NCI-H446 treated with DMSO at 0.1 percent for 48 hours (cell line): ENCODE measurements around the gene SCD.
"Not testable (repeated sequence)": the region's sequence is repeated elsewhere in the genome, so short reads cannot be mapped to it uniquely, and the experiment has no call there.

Experiments
- DNase-seq: peaks from one replicate; lab custom pipeline; 2025; lab: John Stamatoyannopoulos, UW

SCD gene

DNA sequence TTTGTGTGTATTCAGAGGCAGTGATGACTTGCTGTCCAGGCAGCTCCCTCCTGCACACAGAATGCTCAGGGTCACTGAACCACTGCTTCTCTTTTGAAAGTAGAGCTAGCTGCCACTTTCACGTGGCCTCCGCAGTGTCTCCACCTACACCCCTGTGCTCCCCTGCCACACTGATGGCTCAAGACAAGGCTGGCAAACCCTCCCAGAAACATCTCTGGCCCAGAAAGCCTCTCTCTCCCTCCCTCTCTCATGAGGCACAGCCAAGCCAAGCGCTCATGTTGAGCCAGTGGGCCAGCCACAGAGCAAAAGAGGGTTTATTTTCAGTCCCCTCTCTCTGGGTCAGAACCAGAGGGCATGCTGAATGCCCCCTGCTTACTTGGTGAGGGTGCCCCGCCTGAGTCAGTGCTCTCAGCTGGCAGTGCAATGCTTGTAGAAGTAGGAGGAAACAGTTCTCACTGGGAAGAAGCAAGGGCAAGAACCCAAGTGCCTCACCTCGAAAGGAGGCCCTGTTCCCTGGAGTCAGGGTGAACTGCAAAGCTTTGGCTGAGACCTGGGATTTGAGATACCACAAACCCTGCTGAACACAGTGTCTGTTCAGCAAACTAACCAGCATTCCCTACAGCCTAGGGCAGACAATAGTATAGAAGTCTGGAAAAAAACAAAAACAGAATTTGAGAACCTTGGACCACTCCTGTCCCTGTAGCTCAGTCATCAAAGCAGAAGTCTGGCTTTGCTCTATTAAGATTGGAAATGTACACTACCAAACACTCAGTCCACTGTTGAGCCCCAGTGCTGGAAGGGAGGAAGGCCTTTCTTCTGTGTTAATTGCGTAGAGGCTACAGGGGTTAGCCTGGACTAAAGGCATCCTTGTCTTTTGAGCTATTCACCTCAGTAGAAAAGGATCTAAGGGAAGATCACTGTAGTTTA, 15.8 kb downstream of the SCD start:
- no peak for DNase-seq

DNA sequence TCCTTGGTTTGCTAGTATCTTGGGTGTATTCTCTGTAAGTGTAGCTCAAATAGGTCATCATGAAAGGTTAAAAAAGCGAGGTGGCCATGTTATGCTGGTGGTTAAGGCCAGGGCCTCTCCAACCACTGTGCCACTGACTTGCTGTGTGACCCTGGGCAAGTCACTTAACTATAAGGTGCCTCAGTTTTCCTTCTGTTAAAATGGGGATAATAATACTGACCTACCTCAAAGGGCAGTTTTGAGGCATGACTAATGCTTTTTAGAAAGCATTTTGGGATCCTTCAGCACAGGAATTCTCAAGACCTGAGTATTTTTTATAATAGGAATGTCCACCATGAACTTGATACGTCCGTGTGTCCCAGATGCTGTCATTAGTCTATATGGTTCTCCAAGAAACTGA, 17.1 kb downstream of the SCD start:
- DNase-seq, result no peak

DNA sequence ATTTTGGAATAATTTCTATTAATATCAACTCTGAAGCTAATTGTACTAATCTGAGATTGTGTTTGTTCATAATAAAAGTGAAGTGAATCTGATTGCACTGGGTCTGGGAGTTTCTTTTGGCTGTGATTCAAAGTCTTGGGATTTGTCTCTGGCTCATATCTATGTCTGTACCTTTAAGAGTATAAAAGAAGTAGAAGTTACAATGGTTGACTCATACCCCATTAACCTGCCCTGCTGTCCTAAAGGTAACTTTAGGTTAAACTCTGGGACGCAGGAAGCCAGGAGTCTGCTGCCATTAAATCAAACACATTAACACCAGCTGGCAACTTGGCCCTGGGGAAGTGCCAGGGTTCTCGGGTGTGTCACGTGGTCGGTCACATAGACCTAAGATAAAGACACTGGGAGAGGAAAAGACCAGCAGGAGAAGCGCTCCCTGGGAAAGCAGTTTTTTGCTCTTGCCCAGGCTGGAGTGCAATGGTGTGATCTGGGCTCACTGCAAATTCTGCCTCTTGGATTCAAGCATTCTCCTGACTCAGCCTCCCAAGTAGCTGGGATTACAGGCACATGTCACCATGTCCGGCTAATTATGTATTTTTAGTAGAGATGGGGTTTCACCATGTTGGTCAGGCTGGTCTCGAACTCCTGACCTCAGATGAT, 17.8 kb downstream of the SCD start:
- peak; percentile 32 for DNase-seq

DNA sequence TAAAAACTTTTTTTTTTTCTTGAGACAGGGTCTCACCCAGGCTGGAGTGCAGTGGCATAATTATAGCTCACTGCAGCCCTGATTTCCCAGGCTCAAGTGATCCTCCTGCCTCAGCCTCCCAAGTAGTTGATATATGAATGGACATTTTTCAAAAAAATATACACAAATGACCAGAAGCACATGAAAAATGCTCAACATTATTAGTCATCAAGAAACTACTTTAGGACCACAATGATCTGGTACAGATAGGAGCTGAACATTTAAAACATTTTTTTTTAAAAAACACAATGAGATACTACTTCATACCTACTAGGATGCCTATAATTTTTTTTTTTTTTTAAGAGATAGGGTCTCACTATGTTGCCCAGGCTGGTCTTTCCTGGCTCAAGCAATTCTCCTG, 21.7 kb downstream of the SCD start:
- DNase-seq, result no peak

DNA sequence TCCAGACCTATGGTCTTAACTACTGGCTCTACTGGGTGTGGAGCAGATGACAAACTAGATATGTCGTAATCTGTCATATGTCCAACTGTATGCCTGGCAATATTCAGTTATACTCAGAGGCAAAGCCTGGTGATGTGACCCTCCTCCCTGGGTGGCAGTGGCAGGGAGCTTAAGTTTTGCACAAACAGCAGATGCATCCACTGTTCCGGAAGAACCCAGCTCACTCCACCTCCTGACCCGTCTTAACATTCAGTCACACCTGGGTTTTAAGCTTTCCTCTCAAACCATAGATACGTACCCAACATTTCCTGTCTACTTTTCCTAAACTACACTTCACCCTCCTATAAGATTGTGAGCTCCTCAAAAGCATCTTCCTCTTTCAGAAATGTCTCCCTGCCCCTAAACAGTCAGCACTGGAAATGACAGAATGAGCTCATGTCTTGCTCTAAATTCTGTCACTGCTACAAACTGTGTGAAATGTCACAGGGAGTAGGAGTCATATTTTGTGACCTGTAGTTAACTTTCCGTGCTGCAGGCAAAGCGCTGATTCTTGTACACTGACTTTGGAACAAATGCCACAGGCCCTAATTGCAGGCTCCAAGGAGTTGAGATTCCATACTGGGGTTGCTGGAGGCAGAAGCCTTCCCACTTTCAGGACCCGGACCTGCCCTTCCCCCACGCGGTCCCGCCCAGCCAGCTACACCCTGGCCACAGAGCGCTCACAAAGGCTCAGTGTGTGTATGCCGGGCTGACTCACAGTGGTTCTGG, 23.9 kb downstream of the SCD start:
- no peak for DNase-seq

DNA sequence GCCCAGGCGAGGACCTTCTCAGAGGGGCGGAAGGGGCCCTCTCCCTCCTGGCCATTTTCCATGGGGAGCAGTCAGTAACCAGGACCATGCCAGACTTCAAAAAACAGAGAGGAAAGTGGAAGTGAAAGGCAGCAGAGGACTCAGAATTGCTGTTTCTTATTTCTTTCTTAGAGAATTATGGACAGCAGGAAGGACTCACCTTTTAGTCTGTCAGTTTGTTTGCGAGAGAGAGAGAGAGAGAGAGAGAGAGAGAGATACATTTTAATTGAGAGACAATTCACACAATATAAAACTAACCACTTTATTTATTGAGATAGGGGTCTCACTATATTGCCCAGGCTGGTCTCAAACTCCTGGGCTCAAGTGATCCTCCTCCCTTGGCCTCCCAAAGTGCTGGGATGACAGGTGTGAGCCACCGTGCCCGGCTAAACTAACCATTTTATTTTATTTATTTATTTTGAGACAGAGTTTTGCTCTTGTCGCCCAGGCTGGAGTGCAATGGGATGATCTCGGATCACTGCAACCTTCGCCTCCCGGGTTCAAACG, 24.5 kb downstream of the SCD start:
- DNase-seq, result no peak

DNA sequence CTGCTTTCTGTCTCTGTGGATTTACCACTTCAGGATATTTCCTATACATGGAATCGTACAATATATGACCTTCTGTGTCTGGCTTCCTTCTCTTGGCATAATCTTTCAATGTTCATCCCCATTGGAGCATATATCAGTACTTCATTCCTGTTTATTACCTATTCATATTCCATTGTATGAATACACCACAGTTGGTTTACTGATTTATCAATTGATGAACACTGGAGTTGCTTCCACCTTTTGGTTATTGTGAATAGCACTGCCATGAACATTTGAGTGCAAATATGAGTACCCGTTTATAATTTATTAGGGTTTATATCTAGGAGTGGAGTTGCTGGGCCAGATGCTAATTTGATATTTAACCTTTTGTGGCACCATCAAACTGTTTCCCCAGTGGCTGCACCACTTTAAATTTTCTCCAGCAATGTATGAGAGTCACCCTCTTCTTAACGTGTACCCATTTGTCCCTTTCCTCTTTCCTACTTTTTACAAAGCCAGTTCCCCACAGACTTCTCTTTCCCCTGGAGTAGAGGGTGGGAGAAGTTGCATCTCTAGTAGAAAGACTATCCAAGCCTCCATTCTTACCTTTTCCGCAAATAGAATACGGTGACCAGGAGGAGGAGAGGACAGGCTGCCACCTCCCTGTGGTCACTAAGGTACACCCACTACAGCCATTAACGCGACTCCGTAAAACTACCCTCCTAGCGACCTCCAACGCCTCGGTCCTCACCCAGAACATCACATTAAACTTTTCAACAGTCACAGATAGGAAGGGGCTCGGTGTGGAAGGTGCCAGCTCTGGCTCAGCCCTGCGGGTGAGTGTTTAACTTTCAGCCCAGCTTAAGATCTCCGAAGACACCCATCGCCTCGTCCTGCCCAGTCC, 25.6 kb downstream of the SCD start:
- no peak for DNase-seq

DNA sequence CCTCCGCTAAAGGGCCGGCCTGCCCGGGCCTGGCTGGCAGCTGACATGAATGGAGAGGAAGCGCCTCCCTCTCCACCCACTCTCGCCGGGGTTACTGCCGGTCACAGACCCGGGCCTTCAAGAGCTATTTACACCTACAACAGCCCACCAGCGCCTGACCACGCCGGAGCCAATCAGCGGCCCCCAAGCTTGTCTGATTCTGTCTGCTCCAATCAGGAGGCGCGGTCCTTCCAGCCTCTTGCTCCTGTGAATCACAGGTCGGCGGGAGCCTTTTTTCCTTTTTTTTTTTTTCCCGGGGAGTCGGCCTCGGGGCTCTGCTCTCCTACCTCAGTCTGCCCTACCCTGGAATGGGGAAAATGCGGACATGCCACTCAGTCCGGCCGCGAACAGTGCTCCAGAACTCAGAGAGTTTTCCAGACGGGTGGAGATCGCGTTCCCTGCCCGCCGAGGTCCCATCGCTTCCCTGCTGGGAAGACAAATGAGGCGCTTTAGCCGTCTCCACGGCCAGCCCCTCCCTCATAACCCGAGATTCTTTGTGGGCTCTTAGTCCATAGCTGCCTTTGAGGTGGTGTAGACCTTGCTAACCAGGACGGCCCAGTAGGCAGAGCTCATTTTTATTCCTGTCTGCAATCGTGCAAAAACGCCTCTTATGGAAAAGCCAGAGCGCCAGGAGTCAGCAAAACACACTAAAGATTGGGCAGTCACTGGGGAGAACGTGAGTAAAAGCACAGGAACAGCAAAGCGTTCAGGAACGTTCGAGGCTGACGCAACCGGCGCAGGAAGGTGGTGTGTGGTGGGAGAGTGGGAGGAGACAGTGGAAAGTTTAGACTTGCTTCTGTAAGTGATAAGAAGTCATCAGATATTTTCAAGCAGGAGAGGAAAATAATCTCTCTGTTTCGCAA, 26.5 kb downstream of the SCD start:
- DNase-seq, result peak; percentile 89

DNA sequence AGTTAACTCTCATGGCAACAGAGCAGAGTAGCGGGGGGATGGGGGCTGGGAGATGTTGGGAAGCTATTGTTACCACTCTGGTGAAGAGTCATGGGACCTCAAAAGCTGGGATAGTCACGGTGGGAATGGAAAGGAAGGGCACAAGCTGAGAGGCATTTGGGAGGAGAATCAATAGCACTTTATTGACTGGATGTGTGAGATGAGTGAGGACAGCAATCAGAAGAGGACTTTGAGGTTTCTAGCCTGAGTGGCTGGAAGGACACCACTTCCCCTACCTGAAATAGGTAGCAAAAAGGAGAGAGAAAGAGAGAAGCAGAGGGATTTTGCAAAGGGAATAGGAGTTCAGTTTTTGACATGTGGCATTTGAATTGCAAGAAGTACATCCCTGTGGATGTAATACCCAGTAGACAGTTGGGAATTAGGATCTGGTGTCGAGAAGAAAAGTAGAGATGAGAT, 27.2 kb downstream of the SCD start:
- DNase-seq, result no peak

DNA sequence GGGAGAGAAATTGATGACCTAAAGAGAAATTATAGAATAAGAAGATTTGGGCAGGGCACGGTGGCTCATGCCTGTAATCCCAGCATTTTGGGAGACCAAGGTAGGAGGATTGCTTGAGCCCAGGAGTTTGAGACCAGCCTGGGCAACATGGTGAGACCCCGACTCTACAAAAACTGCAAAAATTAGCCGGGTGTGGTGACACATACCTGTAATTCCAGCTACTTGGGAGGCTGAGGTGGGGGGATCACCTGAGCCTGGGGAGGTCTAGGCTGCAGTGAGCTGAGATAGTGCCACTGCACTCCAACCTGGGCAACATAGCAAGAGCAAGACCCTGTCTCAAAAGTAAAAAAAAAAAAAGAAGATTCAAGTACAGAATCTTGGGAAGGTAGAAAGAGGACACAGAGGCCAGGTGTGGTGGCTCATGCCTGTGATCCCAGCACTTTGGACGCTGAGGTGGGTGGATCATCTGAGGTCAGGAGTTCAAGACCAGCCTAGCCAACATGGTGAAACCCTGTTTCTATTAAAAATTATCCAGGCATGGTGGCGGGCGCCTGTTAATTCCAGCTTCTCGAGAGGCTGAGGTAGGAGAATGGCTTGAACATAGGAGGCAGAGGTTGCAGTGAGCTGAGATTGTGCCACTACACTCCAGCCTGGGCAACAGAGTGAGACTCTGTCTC, 27.8 kb downstream of the SCD start:
- DNase-seq, result not testable (repeated sequence)

DNA sequence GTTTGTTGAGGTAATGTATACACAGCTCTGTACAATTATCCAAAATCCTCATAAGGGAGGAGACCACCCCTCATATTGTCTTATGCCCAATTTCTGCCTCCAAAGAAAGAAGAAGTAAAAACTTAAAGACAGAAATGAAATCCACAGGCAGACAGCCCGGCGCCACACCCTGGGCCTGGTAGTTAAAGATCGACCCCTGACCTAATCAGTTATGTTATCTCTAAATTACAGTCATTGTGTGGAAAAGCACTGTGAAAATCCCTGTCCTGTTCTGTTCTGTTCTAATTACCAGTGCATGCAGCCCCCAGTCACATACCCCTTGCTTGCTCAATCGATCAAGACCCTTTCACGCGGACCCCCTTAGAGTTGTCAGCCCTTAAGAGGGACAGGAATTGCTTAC, 29.6 kb downstream of the SCD start:
- DNase-seq, result not testable (repeated sequence)

DNA sequence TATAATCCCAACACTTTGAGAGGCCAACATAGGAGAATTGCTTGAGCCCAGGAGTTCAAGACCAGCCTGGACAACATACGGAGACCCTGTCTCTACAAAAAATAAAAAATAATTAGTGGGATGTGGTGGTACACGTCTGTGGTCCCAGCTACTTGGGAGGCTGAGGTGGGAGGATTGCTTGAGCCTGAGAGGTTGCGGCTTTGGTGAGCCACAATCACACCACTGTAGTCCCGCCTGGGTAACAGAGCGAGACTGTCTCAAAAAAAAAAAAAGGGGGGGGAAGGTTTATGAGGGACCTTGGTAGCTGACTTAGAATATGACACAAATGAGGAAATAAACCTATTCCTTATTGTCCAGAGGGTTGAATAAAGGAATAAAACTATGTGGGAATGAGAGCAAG, 30.8 kb downstream of the SCD start:
- DNase-seq, result no peak

DNA sequence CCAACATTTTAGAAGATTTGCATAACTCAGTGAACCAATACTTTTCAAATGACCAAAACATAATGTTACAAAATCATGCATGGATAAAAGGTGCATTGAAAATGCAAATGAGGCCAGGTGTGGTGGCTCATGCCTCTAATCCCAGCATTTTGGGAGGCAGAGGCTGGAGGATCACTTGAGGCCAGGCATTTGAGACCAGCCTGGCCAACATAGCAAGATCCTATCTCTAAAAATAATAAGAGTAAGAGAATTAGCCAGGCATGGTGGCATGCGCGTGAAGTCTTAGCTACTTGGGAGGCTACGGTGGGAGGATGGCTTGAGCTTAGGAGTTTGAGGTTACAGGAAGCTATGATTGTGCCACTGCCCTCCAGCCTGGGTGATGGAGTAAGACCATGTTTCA, 33.4 kb downstream of the SCD start:
- DNase-seq, result no peak

DNA sequence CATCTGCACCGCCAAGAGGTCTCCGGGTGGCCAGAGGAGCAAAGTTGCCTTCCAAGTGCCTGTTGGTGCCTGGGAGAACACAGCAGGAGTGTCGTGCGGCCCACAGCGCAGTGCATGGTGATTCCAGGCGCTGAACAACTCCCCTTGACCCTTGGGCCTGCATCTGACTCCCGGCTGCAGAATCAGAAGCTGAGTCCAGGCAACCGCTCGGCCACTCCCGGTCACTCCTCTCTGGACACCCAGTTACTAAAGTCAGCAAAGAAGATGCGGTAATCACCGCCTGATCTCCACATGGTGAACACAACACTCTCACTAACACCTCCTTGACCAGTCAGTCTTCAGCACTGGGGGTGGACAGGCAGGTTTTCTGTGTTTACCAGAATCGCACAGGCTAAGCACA, 35.5 kb downstream of the SCD start:
- no peak for DNase-seq

DNA sequence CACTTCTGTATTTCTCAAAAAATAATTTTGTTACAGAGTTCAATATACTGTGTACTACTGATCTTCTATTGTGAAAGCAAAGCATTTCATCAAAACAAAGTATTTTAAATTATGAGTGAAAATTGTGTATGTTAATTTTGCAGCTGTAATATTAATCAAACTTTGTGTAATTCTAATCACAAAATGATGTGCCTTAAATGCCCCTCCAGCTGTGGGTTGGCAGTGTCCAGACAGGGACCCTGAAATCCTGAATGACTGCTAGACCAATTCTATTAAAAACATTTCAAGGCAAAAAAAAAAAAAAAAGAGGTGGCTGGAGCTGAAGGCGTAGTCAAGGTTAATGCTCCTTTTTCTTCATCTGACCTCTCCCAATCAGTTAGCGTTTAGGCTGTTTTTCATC, 36.2 kb downstream of the SCD start:
- no peak for DNase-seq

DNA sequence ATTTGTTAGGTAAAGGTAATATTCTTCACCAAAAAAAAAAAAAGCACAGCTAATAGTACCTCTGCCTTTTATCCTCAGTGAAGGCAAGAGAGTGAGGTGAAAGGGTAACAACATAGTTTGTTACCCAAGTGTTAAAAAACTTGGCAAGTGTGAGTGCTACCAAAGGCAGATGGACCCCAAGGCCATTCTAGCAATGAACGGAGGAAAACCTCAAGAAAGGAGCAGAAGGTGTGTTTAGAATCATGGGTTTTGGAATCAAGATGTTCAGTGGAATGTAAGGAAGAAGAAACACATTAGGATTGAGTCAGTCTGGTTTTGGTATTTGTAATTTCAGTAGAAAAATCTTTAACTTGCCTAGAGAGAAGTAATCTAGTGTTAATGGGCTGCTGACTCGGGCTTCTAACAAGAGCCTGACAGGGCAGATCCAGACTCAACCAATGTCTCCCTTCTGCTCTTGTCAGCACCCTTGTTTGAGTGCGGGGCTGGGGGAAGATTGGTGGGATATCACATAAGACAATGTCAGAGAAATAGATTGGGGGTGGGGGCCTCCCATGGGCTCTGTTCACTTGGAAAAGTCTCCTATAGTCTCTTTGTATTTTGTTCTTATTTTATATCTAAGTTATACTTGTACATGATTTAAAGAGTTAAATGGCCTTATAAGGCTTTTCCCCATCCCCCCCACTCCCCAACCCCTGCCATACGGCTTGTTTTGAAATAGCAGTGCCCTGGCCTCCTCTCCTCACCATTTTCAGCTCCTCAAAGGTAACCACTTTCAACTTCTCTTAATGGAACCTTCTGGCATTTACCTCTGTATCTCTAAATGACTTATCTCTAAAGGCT, 44.4 kb downstream of the SCD start:
- DNase-seq, result no peak

DNA sequence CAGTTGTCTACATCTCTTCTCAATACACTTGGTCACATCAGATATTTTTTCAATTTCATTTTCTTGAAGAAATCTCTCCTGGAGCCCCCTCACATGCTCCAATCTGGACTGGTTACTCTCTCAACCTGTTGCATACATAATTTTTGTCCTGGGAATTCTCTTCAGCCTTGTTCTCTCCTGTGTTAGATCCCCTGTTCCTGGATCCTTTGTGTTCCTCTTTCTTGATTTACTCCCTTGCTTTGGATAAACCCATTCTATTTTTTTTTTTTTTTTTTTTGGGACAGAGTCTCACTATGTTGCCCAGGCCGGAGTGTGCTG, 45.6 kb downstream of the SCD start:
- DNase-seq, result no peak

DNA sequence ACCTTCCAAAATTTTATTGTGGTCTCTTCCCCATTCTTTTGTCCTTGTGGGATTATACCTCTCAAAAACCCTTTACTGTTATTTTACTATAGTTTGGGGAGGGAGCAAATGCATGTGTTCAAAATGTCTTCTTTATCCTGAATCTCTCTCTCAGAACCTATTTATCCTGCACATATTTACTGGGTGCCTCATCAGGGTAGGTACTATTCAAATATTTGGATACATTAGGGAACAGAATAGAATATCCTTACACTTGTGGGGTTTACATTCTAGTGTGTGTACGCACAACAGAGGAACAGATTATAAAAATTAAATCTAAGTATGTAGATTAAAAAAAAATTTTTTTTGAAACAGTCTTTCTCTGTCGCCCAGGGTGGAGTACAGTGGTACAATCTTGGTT, 48.6 kb downstream of the SCD start:
- no peak for DNase-seq

DNA sequence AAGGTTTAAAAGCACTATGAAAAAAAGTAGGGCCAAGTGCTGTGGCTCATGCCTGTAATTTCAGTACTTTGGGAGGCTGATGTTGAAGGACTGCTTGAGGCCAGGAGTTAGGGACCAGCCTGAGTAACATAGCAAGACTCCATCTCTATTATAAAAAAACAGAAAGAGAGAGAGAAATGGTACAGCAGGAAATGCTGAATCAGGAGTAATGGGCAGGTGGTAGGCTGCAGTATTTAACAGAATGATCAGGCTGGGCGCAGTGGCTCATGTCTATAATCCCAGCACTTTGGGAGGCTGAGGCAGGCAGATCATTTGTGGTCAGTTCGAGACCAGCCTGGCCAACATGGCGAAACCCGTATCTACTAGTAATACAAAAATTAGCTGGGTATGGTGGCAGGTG, 49.6 kb downstream of the SCD start:
- no peak for DNase-seq
